T-cell (primary cell): ENCODE results near the gene TNS1. TPM values are rescaled to one million over a fixed set of nuclear protein-coding genes. Genes with fewer than 3 reads are reported as not detected.

ENCODE experiments used
- ATAC-seq, 4 experiments: fragments of 200-7000 bp in 3 of 4; fragments of 150-1000 bp in 1 of 4; cut with Tn5 transposase; replicated peaks in 1 of 4; 1 replicate in 3 of 4; 2 replicates in 1 of 4; pipeline ENCODE4 v1.10.0; 2021; ENCODE audit warnings: moderate library complexity in 3 of 4, mild to moderate bottlenecking in 2 of 4, moderate number of reproducible peaks in 1 of 4
- CTCF ChIA-PET, 2 donors: fragments of 300-600 bp; sonication (Branson Sonifier 250); formaldehyde crosslinking; loops; one replicate each; lab custom pipeline; 2022; ENCODE audit warnings: antibody characterized with exemption in 2 of 2; lab: Charles Lee
- POLR2A ChIA-PET, 2 donors: fragments of 300-600 bp; sonication (Branson Sonifier 250); formaldehyde crosslinking; loops; one replicate each; lab custom pipeline; 2022; ENCODE audit warnings: antibody characterized with exemption in 2 of 2; lab: Charles Lee
- DNase-seq, 35 experiments: peaks; one replicate each; pipeline versions ENCODE4 v3.0.0 to v3.0.0-alpha.2; 2013 to 2023
- H3K27ac ChIP-seq: one replicate; pipeline ENCODE4 v1.5.1; 2013; ENCODE audit warnings: low read length
- H3K27me3 ChIP-seq, 2 experiments: replicated peaks in 1 of 2; 1 replicate in 1 of 2; 2 replicates in 1 of 2; pipeline versions ENCODE4 v1.6.1 to v1.7.0; 2013; ENCODE audit warnings: low read length in 1 of 2, mixed read lengths in 1 of 2; ENCODE audit not compliant: control insufficient read depth in 2 of 2, insufficient read depth in 2 of 2; ENCODE audit errors: extremely low read depth in 1 of 2
- H3K36me3 ChIP-seq, 2 donors: 1 replicate in 1 of 2; 2 replicates in 1 of 2; pipeline versions ENCODE4 v1.6.1 to v1.7.0; 2013; ENCODE audit warnings: low read length in 1 of 2; ENCODE audit not compliant: control insufficient read depth in 2 of 2, insufficient read depth in 1 of 2; ENCODE audit errors: extremely low read depth in 1 of 2
- H3K4me1 ChIP-seq, 2 experiments: 1 replicate in 1 of 2; 2 replicates in 1 of 2; pipeline versions ENCODE4 v1.6.1 to v1.7.0; 2013; ENCODE audit warnings: low read length in 2 of 2, mixed read lengths in 1 of 2; ENCODE audit not compliant: insufficient read depth in 2 of 2, control insufficient read depth in 1 of 2; ENCODE audit errors: extremely low read depth in 1 of 2
- H3K4me3 ChIP-seq, 2 donors: 1 replicate in 1 of 2; 2 replicates in 1 of 2; pipeline versions ENCODE4 v1.5.1 to v1.7.0; 2013; ENCODE audit warnings: mild to moderate bottlenecking in 2 of 2, low read length in 1 of 2, moderate library complexity in 1 of 2; ENCODE audit not compliant: control insufficient read depth in 1 of 2; ENCODE audit errors: extremely low read depth in 1 of 2
- H3K9me3 ChIP-seq: 2 replicates; pipeline ENCODE4 v1.7.0; 2013
- H3K27ac Mint-ChIP-seq, 2 donors: one replicate each; pipeline ENCODE4 v1.8.0; 2020 to 2021; ENCODE audit warnings: mild to moderate bottlenecking in 2 of 2, mixed read lengths in 2 of 2
- H3K27me3 Mint-ChIP-seq, 2 donors: one replicate each; pipeline ENCODE4 v1.8.0; 2021 to 2022; ENCODE audit warnings: mixed read lengths in 2 of 2
- H3K36me3 Mint-ChIP-seq: one replicate; pipeline ENCODE4 v1.8.0; 2021; ENCODE audit warnings: mixed read lengths
- H3K4me1 Mint-ChIP-seq, 3 donors: one replicate each; pipeline ENCODE4 v1.8.0; 2020 to 2022; ENCODE audit warnings: mixed read lengths in 3 of 3, mild to moderate bottlenecking in 1 of 3
- H3K4me3 Mint-ChIP-seq, 3 donors: one replicate each; pipeline ENCODE4 v1.8.0; 2020 to 2022; ENCODE audit warnings: mild to moderate bottlenecking in 3 of 3, mixed read lengths in 3 of 3, moderate library complexity in 3 of 3
- H3K9me3 Mint-ChIP-seq, 3 donors: one replicate each; pipeline ENCODE4 v1.8.0; 2020 to 2022; ENCODE audit warnings: mixed read lengths in 3 of 3
- WGBS: methylation state at CpG from one replicate; pipeline ENCODE4 v1.1.5; 2013; ENCODE audit warnings: missing lambda C conversion rate; ENCODE audit not compliant: insufficient coverage; 5-methylcytosine and 5-hydroxymethylcytosine counted together
- total RNA-seq, 35 experiments: library from RNA in 6 of 35; stranded (reverse) in 6 of 35; fragments of 120-200 nt in 1 of 35; gene quantifications; one replicate each; pipeline versions ENCODE4 v1.2.1 to v1.2.4 and lab custom pipeline; 2013 to 2026

The TNS1 gene
- total RNA-seq, 5 donors from 2014 or later (not counting 1 experiment from before 2014, with no cell fraction given) = 0.28 to 2.1 (median 1.3) TPM

DNA sequence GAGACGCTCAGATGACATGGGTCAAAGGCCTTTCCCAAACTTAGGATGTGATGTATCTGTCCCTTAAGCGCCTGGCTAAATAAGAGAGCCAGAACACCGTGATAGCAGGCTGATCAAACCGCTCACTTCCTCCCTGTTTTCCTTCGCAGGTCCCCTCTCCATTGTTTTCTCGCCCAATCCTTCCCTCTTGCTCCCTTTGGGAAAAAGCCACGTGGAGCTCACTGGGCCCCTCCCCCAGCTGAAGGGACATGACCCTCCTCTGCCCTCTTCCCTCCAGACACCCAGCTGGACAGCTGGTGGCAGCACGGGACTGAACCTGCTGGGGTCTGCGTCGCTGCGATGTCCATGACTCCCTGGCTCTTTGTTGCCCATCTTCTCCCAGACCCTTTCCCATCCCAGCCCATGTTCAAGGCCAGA lies 201.7 kb downstream of the TNS1 start:
- WGBS = 68% methylated on average over 7 of the region's 11 CpGs
- POLR2A ChIA-PET = no interaction called here
- Mint-ChIP-seq H3K36me3 (no peaks in the 10 kb centered on the region), H3K4me1 (peaks cover 0 to 5% (median 0%) of the 10 kb centered on the region in 3 donors), H3K27me3 (no peaks in the 10 kb centered on the region), H3K4me3 (no peak overlapping the region), H3K9me3 (peaks cover 0 to 3% (median 0%) of the 10 kb centered on the region in 3 donors), H3K27ac (no peak overlapping the region)
- no peak overlapping the region for H3K4me3 ChIP-seq
- no peaks in the 10 kb centered on the region for H3K36me3 ChIP-seq
- ATAC-seq = no peak
- no peaks in the 10 kb centered on the region for H3K9me3 ChIP-seq
- H3K4me1 ChIP-seq = no peaks in the 10 kb centered on the region
- CTCF ChIA-PET = no interaction called here
- H3K27me3 ChIP-seq = peaks cover 0 to 4% of the 10 kb centered on the region in 2 experiments
- DNase-seq = no peak
- no peak overlapping the region for H3K27ac ChIP-seq

DNA sequence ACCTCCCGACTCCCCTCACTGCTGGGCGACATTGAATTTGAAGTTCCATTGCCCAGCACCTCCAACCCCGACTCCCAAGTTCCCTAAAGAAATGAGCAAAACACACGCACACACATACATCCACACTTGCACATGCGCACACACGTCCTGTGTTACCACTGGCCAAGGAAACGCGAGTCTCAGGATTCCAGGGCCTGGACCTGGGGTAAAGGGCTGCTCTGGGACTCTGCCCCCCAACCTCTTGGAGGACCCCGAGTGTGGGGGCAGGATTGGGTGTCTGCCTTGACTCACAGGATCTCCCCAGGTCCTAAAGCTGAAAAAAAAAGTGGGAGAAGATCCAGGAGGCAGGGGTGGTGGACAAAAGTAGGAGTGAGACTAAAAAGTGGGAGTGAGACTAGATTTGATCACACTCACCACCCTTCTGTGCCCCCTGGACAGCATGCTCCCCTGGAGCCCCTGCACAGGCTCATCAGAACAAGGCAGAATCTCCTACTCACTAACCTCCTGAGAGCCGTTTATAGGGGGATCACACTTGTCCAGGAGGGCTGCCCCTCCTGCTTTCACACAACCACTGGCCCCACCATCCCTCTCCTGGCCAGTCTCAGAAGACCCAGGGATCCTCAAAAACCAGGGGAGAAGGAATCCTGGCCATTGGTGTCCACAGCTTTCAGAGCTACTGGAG lies 202.2 kb downstream of the TNS1 start:
- Mint-ChIP-seq H3K27me3 (no peaks in the 10 kb centered on the region), H3K9me3 (peaks cover 0 to 2% (median 0%) of the 10 kb centered on the region in 3 donors), H3K36me3 (no peaks in the 10 kb centered on the region), H3K4me1 (peaks cover 0 to 3% (median 0%) of the 10 kb centered on the region in 3 donors), H3K27ac (no peak overlapping the region), H3K4me3 (no peak overlapping the region)
- WGBS = 78% methylated on average over 10 of the region's 10 CpGs
- H3K4me1 ChIP-seq = no peaks in the 10 kb centered on the region
- no peak overlapping the region for H3K4me3 ChIP-seq
- ChIA-PET CTCF (interaction anchor here in 1 of 2 donors (1.7 kb wide), 1 partner anchor 10 kb away, joined by 5 read pairs; no protein-coding TSS in a partner anchor), POLR2A (no interaction called here)
- ATAC-seq (no peak), DNase-seq (no peak)
- no peaks in the 10 kb centered on the region for H3K9me3 ChIP-seq
- no peaks in the 10 kb centered on the region for H3K36me3 ChIP-seq
- no peaks in the 10 kb centered on the region for H3K27me3 ChIP-seq
- no peak overlapping the region for H3K27ac ChIP-seq

DNA sequence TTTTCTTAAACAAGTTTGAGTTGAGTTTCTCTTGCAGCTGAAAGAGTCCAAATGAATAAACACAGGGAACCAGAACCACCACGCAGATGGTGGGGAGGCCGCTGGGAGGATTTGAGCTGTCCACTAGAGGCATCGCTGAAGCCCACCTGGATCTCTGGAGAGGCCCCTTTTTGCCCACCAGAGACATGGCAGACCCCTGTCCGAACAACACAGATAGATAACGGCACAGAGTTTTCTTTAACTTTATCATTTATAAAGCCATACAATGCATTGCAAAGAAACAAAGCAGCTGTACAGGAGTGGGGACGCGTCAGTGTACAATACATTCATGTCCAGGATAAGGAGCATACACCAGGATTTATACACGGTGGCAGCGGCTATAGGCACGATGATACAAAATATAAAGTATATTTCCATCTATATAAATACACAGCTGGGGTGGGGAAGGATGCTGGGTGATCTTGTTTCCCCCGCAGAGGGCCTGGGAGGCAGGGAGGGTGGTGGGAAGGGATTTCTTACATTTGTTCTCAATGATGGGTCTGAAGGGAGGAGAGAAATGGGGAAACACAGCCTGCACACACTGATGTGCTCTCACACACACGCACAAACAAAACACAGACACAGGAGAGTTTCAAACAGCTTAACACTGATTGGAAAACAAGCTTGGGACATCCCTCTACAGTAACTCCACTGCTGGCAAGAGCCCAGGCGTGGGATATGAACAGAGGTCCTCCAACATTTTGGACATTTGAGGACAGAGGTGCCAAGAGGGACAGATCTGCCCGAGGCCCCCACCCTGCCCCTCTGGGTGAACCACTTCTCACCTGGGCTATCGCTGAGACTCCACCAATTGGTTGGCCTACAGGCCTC lies 203.0 kb downstream of the TNS1 start:
- H3K27me3 ChIP-seq = no peaks in the 10 kb centered on the region
- Mint-ChIP-seq H3K9me3 (no peaks in the 10 kb centered on the region), H3K27me3 (no peaks in the 10 kb centered on the region), H3K27ac (no peak overlapping the region), H3K4me1 (no peaks in the 10 kb centered on the region), H3K4me3 (no peak overlapping the region), H3K36me3 (no peaks in the 10 kb centered on the region)
- CTCF ChIA-PET = interaction anchor here in 1 of 2 donors (1.7 kb wide), 1 partner anchor 9 kb away, joined by 5 read pairs; no protein-coding TSS in a partner anchor
- POLR2A ChIA-PET = no interaction called here
- H3K4me1 ChIP-seq = no peaks in the 10 kb centered on the region
- H3K9me3 ChIP-seq = no peaks in the 10 kb centered on the region
- 81% methylated on average over 8 of the region's 15 CpGs for WGBS
- DNase-seq (peak in 1 of 35 experiments; percentile 3), ATAC-seq (no peak)
- H3K27ac ChIP-seq = no peak overlapping the region
- no peak overlapping the region for H3K4me3 ChIP-seq
- no peaks in the 10 kb centered on the region for H3K36me3 ChIP-seq

DNA sequence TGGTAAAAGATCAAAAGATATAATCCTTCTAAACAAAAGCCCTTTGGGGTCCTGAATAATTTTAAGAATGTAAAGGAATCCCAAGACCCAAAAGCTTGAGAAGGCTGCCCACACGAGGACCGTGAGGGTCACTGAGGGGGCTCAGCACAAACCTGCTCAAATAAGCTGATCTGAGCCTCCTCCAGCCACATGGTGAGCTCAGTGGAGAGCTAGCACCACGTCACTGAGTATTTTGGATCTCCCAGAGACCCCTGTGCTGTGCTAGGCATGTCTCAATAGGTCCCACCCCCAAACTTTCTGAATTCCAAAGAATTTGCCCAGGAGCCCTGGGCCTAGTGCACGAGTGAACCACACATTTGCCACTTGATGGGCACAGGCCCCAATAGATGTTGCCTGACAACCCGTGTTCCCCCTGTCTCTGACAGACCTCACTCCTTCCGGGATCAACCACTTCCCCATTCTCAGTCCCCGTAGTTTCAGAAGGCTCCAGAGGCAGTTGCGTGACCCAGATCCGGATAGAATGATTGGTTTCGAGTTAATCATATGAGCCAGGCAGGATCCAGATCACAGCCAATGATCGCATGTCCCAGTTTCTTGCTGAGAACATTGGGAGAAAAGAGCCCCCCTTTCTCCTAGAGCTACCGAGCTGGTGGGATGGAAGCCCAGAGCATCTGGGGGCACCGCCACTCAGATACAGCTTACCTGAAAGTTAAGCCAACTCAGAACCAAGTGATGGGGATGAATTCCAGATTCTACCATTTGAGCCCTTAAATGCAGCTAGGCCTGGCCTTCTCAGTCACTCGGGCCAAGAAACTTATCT lies 203.8 kb downstream of the TNS1 start:
- Mint-ChIP-seq H3K27ac (no peak overlapping the region), H3K27me3 (no peaks in the 10 kb centered on the region), H3K4me3 (no peak overlapping the region), H3K9me3 (no peaks in the 10 kb centered on the region), H3K4me1 (no peaks in the 10 kb centered on the region), H3K36me3 (no peaks in the 10 kb centered on the region)
- CTCF ChIA-PET = interaction anchor here in 1 of 2 donors (1.7 kb wide), 1 partner anchor 8 kb away, joined by 5 read pairs; no protein-coding TSS in a partner anchor
- no peak for ATAC-seq
- Histone ChIP-seq H3K4me3 (no peak overlapping the region), H3K36me3 (no peaks in the 10 kb centered on the region), H3K27me3 (no peaks in the 10 kb centered on the region), H3K9me3 (no peaks in the 10 kb centered on the region), H3K27ac (no peak overlapping the region), H3K4me1 (no peaks in the 10 kb centered on the region)
- POLR2A ChIA-PET = no interaction called here
- DNase-seq = peak in 2 of 35 experiments; percentile 3 to 29
- WGBS = 59% methylated on average over 10 of the region's 14 CpGs

DNA sequence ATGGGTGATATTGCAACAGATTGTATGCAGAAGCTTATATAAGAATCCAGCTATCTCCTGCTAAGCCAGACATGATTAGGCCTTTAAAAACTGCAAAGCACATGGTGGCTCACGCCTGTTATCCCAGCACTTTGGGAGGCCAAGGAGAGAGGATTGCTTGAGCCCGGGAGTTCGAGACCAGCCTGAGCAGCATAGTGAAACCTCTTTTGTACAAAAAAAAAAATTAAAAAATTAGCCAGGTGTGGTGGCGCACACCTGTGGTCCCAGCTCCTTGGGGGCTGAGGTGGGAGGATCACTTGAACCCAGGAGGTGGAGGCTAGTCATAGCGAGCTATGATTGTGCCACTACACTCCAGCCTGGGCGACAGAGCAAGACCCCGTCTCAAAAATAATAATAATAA lies 204.6 kb downstream of the TNS1 start:
- 86% methylated on average over 1 of the region's 7 CpGs for WGBS

DNA sequence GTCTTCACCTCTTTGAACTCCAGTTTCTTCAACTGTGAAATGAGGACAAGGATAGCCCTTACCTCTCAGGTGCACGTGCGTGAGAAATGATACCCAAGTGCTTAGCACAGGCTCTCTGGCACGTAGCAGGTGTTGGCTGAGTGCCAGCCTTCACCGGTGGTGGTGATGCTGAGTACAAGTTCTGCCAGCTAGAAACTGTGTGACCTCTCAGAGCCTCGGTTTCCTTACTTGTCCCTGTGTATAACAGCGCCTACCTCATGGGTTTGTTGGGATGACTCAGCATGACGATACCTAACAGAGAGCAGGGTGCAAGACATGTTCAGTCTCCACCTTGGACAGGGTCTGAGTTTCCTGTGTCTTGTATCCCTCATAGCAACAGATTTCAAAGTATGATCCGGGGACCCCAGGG lies 205.1 kb downstream of the TNS1 start:
- DNase-seq (no peak), ATAC-seq (no peak)
- Histone ChIP-seq H3K4me3 (no peak overlapping the region), H3K36me3 (no peaks in the 10 kb centered on the region), H3K27ac (no peak overlapping the region), H3K9me3 (no peaks in the 10 kb centered on the region), H3K4me1 (no peaks in the 10 kb centered on the region), H3K27me3 (no peaks in the 10 kb centered on the region)
- H3K36me3 Mint-ChIP-seq = no peaks in the 10 kb centered on the region
- WGBS = 68% methylated on average over 7 of the region's 8 CpGs
- ChIA-PET POLR2A (no interaction called here), CTCF (interaction anchor here (0.6 to 0.9 kb wide), 3 partner anchors 12 to 1744 kb away, joined by 3 read pairs; no protein-coding TSS in a partner anchor)
- H3K4me1 Mint-ChIP-seq = no peaks in the 10 kb centered on the region
- H3K9me3 Mint-ChIP-seq = no peaks in the 10 kb centered on the region
- no peak overlapping the region for H3K27ac Mint-ChIP-seq
- no peaks in the 10 kb centered on the region for H3K27me3 Mint-ChIP-seq
- no peak overlapping the region for H3K4me3 Mint-ChIP-seq

More for the DNA sequence above, 204.6 kb downstream of the TNS1 start:
- Mint-ChIP-seq H3K4me3 (no peak overlapping the region), H3K9me3 (no peaks in the 10 kb centered on the region), H3K27me3 (no peaks in the 10 kb centered on the region), H3K27ac (no peak overlapping the region), H3K36me3 (no peaks in the 10 kb centered on the region), H3K4me1 (no peaks in the 10 kb centered on the region)
- H3K4me3 ChIP-seq = no peak overlapping the region
- no peak for ATAC-seq
- no peaks in the 10 kb centered on the region for H3K36me3 ChIP-seq
- H3K27me3 ChIP-seq = no peaks in the 10 kb centered on the region
- ChIA-PET POLR2A (no interaction called here), CTCF (interaction anchor here in 1 of 2 donors (0.6 kb wide), 1 partner anchor 70 kb away, joined by 3 read pairs; no protein-coding TSS in a partner anchor)
- no peak overlapping the region for H3K27ac ChIP-seq
- DNase-seq = no peak
- H3K9me3 ChIP-seq = no peaks in the 10 kb centered on the region
- no peaks in the 10 kb centered on the region for H3K4me1 ChIP-seq
